Measurements from ENCODE around the gene AGAP3.

- TF ChIP-seq POLR2A (IDR thresholded peaks at IDR 0.05) (no peak), CTCF (IDR thresholded peaks at IDR 0.05) (no peak)
These were observed 2.8 kb downstream of the AGAP3 start for GRCh38 chr7:151088856-151089699.

Measured in testis (tissue), 2 donors.